Measurements from ENCODE around the gene MRTFB.

MRTFB gene

GRCh38 chr16:14131774-14132695 is 60.9 kb downstream of the MRTFB start:
- no peak for DNase-seq (ENCODE audit: low read depth in 2 of 2)

GRCh38 chr16:14132696-14133048 is 61.6 kb downstream of the MRTFB start:
- no peak for DNase-seq (ENCODE audit: low read depth in 2 of 2)

- DNase-seq (ENCODE audit: low read depth in 2 of 2): no peak
Observed at GRCh38 chr16:14133907-14134306, 62.8 kb downstream of the MRTFB start.

- no peak for DNase-seq (ENCODE audit: low read depth in 2 of 2)
Observed at GRCh38 chr16:14135704-14136103, 64.6 kb downstream of the MRTFB start.

DNA sequence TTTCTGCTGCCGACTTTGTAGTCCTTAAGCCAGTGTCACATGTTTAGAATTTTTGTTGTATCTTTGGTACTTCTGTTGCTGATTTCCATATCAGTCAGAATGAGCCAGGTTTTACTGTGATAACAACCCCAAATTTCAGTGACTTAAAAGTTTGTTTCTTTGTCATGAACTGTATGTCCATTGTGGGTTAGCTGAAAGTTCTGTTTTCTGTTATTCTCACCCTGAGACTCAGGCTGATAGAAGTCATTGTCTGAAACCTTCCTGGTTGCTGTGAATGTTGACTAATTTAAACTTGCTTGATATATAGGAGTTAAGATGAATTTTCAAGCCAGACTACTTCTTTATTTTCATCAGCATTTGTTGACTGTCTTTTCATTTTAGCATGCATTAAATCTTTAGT is 68.8 kb downstream of the MRTFB start:
- no peak for DNase-seq (ENCODE audit: low read depth in 2 of 2)

- no peak for DNase-seq (ENCODE audit: low read depth in 2 of 2)
Observed at GRCh38 chr16:14140923-14141322, 69.8 kb downstream of the MRTFB start.

DNA sequence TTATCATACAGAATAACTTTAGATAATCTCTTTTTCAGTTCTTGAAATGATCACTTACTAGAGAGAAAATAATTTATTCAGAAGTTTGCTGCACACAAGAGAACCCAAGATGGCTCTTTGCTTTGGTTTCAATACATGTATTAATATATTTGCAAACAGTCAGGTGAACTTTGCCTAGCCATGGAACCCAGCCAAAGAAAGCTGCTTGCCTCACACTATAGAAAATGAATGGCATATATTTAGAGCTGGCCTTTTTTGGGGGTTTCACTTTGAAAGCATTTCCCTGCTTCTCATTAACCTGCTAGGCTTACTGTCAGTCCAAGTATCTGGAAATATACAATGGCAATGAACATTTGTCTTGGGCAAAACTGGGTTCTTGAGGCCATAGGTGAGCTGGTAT is 75.3 kb downstream of the MRTFB start:
- no peak for DNase-seq (ENCODE audit: low read depth in 2 of 2)

DNA sequence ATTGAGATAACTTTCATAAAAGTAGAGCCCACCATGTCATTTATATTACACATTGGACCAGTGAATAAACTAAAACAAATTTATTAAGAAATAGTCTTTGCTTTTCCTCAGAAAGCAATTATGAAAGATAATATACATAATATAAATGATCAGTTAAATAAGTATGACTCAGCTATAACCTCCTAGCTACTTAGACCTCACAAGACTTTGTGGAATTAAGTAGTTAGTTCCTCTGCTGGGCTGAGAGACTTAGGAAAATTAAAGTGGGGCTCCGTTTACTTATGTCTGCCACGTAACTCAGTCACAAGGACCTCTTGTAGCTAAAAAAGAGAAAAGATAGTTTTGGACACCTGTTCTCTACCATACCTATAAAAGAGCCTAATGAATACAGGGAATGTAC is 76.9 kb downstream of the MRTFB start:
- DNase-seq (ENCODE audit: low read depth in 2 of 2): no peak

GRCh38 chr16:14148569-14148968 is 77.5 kb downstream of the MRTFB start:
- no peak for DNase-seq (ENCODE audit: low read depth in 2 of 2)

GRCh38 chr16:14150796-14151195 is 79.7 kb downstream of the MRTFB start:
- DNase-seq (ENCODE audit: low read depth in 2 of 2): no peak

DNA sequence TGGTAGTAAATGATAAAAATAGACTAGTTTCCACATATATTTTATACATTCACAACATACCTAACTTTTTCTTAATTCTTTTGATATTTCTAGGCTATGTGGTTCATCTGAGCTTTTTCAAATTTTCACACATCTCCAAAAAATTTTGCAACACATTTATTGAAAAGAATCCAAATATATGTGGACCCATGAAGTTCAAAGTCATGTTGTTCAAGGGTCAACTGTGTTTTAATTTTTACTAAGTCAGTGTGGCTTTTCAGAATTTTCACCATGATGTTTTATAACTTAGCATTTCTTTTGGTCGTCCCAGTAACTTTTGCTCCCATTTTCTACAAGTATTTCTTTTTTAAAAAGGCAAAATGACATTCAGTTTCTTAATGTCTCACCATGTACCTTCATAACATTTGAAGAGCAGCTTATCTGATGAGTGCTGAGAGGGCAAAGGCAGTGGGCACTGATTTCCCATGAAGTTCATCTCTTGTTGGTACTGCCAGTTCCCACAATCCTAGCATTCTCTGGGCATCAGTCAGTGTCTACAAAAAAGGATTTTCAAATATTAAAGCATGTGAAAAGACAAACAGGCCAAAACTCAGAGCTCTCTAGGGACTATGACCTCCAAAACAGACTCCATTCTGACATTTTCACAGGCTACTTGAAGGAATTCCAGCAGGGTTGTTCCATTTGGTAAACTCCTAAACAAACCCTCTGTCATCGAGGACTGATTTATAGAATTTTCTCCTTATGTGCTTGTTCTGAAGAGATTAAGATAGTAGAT is 80.3 kb downstream of the MRTFB start:
- no peak for DNase-seq (ENCODE audit: low read depth in 2 of 2)

DNA sequence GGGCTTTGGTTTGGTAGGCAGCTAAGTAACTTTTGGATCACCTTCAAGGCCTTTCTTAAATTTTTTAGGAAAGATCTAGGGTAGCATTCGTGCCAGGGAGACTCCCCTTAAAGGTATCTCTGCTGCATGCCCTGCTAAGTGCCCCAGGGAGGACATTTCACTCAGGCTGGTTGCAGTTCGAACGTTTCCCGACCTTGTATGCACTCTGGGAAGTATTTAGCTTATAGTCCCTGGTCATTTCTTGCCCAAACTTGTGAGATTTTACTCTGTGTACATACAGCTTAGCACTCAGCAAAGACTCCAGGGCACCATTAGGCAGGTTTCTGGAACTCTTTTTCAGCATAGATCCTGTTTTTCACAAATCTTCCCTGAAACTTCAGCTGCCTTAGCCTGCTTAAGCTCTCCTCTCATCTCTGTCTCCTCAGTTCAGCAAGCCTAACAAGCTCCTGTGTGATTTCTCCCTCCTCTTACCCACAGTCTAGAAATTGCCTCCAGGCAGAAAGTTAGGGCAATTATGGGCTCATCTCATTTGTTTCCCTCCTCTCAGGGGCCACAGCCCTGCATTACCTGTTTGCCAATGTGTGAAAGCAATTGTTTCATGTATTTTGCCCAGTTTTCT is 84.6 kb downstream of the MRTFB start:
- DNase-seq (ENCODE audit: low read depth in 2 of 2): no peak

DNA sequence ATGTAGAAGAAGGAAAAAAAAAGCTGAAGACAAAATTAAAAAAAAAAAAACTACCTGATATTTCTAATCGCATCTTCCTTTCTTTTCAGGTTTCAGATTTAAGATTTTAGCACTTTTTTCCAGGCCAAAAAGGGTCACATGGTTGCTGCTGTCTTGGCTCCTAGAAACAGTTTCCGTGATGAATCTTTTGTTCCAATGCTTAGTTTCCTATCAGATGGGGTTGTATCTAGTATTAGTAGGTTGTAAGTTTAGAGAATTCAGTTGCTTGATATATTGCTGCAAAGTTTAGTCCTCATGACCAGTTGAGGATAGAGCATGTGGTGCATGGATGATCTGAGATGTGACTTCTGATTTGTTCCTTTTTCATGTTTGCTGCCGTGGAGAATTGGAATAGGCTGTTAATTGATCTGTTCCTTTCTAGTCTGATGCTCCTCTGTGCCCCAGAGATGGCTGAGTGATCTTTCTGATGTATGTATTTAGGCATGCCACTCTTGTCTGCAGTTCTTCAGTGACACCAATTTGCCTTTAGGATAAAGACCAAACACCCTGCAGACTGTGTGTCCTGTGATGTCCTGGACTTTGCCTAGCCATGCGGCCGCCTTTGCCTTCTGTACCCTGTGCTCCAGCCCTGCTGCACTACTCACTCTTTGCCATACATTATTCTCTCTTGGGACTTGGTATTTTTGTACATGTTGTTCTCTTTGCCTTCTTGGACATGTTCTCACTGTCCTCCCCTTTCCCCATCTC is 94.0 kb downstream of the MRTFB start:
- no peak for DNase-seq (ENCODE audit: low read depth in 2 of 2)

GRCh38 chr16:14168146-14168545 is 97.0 kb downstream of the MRTFB start:
- no peak for DNase-seq (ENCODE audit: low read depth in 2 of 2)

- no peak for DNase-seq (ENCODE audit: low read depth in 2 of 2)
Observed at GRCh38 chr16:14172200-14172809, 101.2 kb downstream of the MRTFB start.

GRCh38 chr16:14175086-14175485 is 104.0 kb downstream of the MRTFB start:
- no peak for DNase-seq (ENCODE audit: low read depth in 2 of 2)

DNA sequence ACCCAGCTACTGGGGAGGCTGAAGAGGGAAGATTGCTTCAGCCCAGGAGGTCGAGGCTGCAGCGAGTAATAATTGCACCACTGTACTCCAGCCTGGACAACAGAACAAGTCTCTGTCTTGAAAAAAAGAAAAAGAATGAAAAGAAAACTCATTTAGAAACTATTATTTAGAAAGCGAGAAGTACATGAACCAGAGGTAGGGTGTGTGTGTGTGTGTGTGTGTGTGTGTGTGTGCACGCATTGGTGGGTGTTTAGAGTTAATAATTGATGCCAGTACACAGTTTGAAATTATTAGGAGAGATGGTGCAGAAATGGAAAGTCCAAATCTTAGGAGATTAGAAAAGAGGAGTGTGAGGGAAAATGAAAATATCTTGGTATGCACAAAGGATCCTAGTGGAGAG is 106.6 kb downstream of the MRTFB start:
- no peak for DNase-seq (ENCODE audit: low read depth in 2 of 2)

DNA sequence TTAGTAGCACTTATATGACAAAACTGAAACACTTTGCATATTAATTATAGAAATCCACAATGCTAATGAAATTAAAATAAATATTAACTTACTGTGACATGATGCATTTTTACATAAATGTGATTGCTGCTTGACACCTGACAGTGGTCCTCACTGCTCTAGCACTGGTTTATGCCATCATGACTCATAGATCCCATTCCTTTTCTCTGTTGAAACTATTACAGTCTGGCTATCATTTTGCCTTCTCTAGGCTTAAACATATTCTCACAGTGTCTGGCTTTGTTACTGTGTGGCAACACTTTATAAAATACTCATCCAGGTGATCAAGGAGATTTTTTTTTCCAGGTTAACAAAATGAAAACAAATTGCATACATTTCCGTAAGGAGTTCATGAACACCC is 108.0 kb downstream of the MRTFB start:
- no peak for DNase-seq (ENCODE audit: low read depth in 2 of 2)

- DNase-seq (ENCODE audit: low read depth in 2 of 2): no peak
Observed at GRCh38 chr16:14180481-14180944, 109.4 kb downstream of the MRTFB start.

GRCh38 chr16:14181371-14182050 is 110.4 kb downstream of the MRTFB start:
- no peak for DNase-seq (ENCODE audit: low read depth in 2 of 2)

DNA sequence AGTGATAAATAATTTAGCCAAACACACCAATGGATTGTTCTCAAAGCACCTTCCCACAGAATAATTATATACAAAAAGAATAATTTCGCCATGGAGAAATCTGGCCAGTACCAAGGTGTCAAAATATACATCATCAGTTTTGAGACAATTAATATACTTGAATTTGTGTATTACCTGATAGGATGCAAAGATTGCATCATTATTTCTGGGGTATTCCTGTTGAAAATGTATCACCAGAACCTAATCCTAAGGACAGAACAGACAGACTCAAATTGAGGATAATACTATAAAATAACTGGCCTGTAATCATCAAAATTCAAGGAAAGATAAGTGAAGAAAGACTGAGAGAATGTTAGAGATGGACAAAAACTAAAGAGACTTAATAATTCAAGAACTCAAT is 111.9 kb downstream of the MRTFB start:
- no peak for DNase-seq (ENCODE audit: low read depth in 2 of 2)

All from stimulated activated CD4-positive, alpha-beta T cell treated with anti-CD3 and anti-CD28 coated beads, Interleukin-1b, Interleukin-23, amount 100 ng/mL, for 4 hours (primary cell).